ENCODE data around the gene ITPR1.

The ITPR1 gene

DNA sequence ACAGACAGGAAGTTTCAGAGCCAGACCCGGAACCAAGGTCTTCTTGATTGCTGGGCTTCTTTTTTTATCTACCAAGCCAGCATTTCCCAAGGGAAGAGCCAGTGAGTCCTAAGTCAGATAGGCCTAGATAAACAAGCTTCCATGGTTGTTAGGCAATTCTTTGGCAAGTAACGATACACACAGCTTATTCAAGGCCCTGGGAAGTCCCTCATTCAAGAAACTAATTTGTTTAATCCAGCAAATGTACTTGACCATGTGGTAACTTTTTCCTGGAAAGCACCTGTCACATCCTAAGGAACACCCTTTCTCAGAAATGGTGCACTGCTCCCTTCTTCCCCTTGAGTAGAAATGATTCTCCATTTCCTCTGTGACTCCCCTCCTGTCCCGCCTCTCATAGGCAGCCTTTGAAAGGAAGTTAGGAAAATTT, 209.9 kb downstream of the ITPR1 start:
- H4K20me1 ChIP-seq (ENCODE audit: insufficient read depth, low read length) = no peaks in the 10 kb centered on the region
- no peaks in the 10 kb centered on the region for H3F3A ChIP-seq (ENCODE audit: insufficient read depth, low read length)
- H2AFZ ChIP-seq (ENCODE audit: low read length) = no peak overlapping the region
- no peak overlapping the region for H3K4me2 ChIP-seq (ENCODE audit: low read length)
- TF ChIP-seq, protein P1, sequence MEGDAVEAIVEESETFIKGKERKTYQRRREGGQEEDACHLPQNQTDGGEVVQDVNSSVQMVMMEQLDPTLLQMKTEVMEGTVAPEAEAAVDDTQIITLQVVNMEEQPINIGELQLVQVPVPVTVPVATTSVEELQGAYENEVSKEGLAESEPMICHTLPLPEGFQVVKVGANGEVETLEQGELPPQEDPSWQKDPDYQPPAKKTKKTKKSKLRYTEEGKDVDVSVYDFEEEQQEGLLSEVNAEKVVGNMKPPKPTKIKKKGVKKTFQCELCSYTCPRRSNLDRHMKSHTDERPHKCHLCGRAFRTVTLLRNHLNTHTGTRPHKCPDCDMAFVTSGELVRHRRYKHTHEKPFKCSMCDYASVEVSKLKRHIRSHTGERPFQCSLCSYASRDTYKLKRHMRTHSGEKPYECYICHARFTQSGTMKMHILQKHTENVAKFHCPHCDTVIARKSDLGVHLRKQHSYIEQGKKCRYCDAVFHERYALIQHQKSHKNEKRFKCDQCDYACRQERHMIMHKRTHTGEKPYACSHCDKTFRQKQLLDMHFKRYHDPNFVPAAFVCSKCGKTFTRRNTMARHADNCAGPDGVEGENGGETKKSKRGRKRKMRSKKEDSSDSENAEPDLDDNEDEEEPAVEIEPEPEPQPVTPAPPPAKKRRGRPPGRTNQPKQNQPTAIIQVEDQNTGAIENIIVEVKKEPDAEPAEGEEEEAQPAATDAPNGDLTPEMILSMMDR (IDR thresholded peaks at IDR 0.05; ENCODE audit: low read length) = no peak
- no peak for TF ChIP-seq EZH2 (IDR thresholded peaks at IDR 0.05; ENCODE audit: borderline replicate concordance, low read length)
- no peaks in the 10 kb centered on the region for H3K79me2 ChIP-seq (ENCODE audit: insufficient read depth, low read length)
- no peak overlapping the region for H3K27ac ChIP-seq (ENCODE audit: low read depth, low read length, poor library complexity, severe bottlenecking)
- no peaks in the 10 kb centered on the region for H3K9me3 ChIP-seq (ENCODE audit: low read length)
- H3K27me3 ChIP-seq (ENCODE audit: insufficient read depth, low read length) = no peaks in the 10 kb centered on the region
- no peaks in the 10 kb centered on the region for H3K4me1 ChIP-seq (ENCODE audit: insufficient read depth, low read length, severe bottlenecking)
- H3K9me2 ChIP-seq (ENCODE audit: low read depth, low read length) = no peaks in the 10 kb centered on the region
- H3K4me3 ChIP-seq (ENCODE audit: low read depth, low read length, poor library complexity, severe bottlenecking) = no peak overlapping the region
- H3K9ac ChIP-seq (ENCODE audit: low read length) = no peak overlapping the region
- no peaks in the 10 kb centered on the region for H3K36me3 ChIP-seq (ENCODE audit: insufficient read depth, low read length)

DNA sequence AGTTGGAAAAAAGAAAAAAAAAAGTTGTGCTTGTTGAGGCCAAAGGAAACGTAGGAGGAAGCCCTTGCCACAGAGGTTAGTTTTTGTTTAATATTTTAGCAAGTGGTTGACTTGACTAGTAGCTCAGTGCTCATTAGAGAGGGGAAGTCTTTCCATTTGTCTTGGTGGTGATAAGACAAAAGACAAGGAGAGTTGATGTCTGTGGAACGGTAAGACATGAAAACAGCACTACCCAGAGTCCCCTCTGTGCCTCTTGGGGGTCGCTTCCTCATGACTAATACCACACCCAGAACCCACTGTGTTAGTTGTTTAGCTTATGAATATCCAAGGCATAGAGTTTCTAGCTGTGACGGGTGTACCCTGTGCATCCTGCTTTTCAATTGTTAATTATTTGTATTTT, 211.4 kb downstream of the ITPR1 start:
- H3K4me3 ChIP-seq (ENCODE audit: low read depth, low read length, poor library complexity, severe bottlenecking) = no peak overlapping the region
- no peak overlapping the region for H3K9ac ChIP-seq (ENCODE audit: low read length)
- no peak overlapping the region for H3K4me2 ChIP-seq (ENCODE audit: low read length)
- no peaks in the 10 kb centered on the region for H3K27me3 ChIP-seq (ENCODE audit: insufficient read depth, low read length)
- H3K4me1 ChIP-seq (ENCODE audit: insufficient read depth, low read length, severe bottlenecking) = no peaks in the 10 kb centered on the region
- TF ChIP-seq EZH2 (IDR thresholded peaks at IDR 0.05; ENCODE audit: borderline replicate concordance, low read length) = no peak
- TF ChIP-seq, protein P1 (IDR thresholded peaks at IDR 0.05; ENCODE audit: low read length) = no peak
- no peak overlapping the region for H3K27ac ChIP-seq (ENCODE audit: low read depth, low read length, poor library complexity, severe bottlenecking)
- H3K36me3 ChIP-seq (ENCODE audit: insufficient read depth, low read length) = no peaks in the 10 kb centered on the region
- no peaks in the 10 kb centered on the region for H4K20me1 ChIP-seq (ENCODE audit: insufficient read depth, low read length)
- H3K79me2 ChIP-seq (ENCODE audit: insufficient read depth, low read length) = no peaks in the 10 kb centered on the region
- H3K9me2 ChIP-seq (ENCODE audit: low read depth, low read length) = no peaks in the 10 kb centered on the region
- no peaks in the 10 kb centered on the region for H3K9me3 ChIP-seq (ENCODE audit: low read length)
- no peak overlapping the region for H2AFZ ChIP-seq (ENCODE audit: low read length)
- no peaks in the 10 kb centered on the region for H3F3A ChIP-seq (ENCODE audit: insufficient read depth, low read length)

DNA sequence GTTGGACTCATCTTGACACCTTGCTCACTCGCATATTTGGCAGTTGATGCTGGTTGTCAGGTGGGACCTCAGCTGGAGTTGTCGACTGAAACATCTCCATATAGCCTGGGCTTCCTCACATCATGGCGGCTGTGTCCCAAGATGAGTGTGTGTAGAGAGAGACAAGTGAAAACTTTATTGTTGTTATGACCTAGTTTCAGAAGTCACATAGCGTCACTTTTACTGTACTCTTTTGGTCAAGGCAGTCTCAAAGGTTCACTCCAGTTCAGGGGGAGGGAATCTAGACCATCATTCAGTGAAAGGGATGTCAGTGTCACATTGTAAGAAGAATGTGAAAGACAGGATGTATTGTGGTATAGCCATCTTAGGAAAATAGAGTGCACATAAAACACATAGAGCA, 214.2 kb downstream of the ITPR1 start:
- Histone ChIP-seq H3K36me3 (ENCODE audit: insufficient read depth, low read length) (no peaks in the 10 kb centered on the region), H3K9me3 (ENCODE audit: low read length) (no peaks in the 10 kb centered on the region), H3K4me1 (ENCODE audit: insufficient read depth, low read length, severe bottlenecking) (no peaks in the 10 kb centered on the region), H3K4me3 (ENCODE audit: low read depth, low read length, poor library complexity, severe bottlenecking) (no peak overlapping the region), H3K9ac (ENCODE audit: low read length) (no peak overlapping the region), H3K27me3 (ENCODE audit: insufficient read depth, low read length) (no peaks in the 10 kb centered on the region), H2AFZ (ENCODE audit: low read length) (no peak overlapping the region), H3F3A (ENCODE audit: insufficient read depth, low read length) (no peaks in the 10 kb centered on the region; the same call in 1 of the 2 replicates), H3K79me2 (ENCODE audit: insufficient read depth, low read length) (no peaks in the 10 kb centered on the region), H3K27ac (ENCODE audit: low read depth, low read length, poor library complexity, severe bottlenecking) (no peak overlapping the region), H3K9me2 (ENCODE audit: low read depth, low read length) (no peaks in the 10 kb centered on the region), H3K4me2 (ENCODE audit: low read length) (no peak overlapping the region), H4K20me1 (ENCODE audit: insufficient read depth, low read length) (no peaks in the 10 kb centered on the region)
- TF ChIP-seq, protein P1 (IDR thresholded peaks at IDR 0.05; ENCODE audit: low read length) = no peak
- no peak for TF ChIP-seq EZH2 (IDR thresholded peaks at IDR 0.05; ENCODE audit: borderline replicate concordance, low read length)
